Stimulated activated CD4-positive, alpha-beta T cell treated with anti-CD3 and anti-CD28 coated beads, Interleukin-1b, Interleukin-23, amount 100 ng/mL, for 4 hours (primary cell): ENCODE data around the gene PATJ.
"Not testable (repeated sequence)": the region's sequence is repeated elsewhere in the genome, so short reads cannot be mapped to it uniquely, and the experiment has no call there.

ENCODE experiments used
- DNase-seq, 2 donors: peaks; one replicate each; pipeline ENCODE4 v3.0.0-alpha.2; 2020; ENCODE audit warnings: low read depth in 2 of 2

PATJ gene

GRCh38 chr1:61818992-61819391, 76.7 kb downstream of the PATJ start:
- no peak for DNase-seq

- no peak for DNase-seq
These were observed 77.1 kb downstream of the PATJ start for GRCh38 chr1:61819421-61819820.

- DNase-seq = no peak
These were observed 83.1 kb downstream of the PATJ start for GRCh38 chr1:61825393-61825792.

- DNase-seq = no peak
These were observed 86.5 kb downstream of the PATJ start for GRCh38 chr1:61828805-61829204.

- DNase-seq = no peak
These were observed 94.4 kb downstream of the PATJ start for GRCh38 chr1:61836649-61837048.

GRCh38 chr1:61837607-61838006, 95.3 kb downstream of the PATJ start:
- DNase-seq = not testable (repeated sequence)

GRCh38 chr1:61839679-61840078, 97.4 kb downstream of the PATJ start:
- no peak for DNase-seq

- no peak for DNase-seq
These were observed 99.8 kb downstream of the PATJ start for GRCh38 chr1:61842036-61842435.

GRCh38 chr1:61842863-61843514, 100.7 kb downstream of the PATJ start:
- no peak for DNase-seq

- no peak for DNase-seq
These were observed 101.7 kb downstream of the PATJ start for GRCh38 chr1:61844006-61844405.

GRCh38 chr1:61844664-61845063, 102.4 kb downstream of the PATJ start:
- not testable (repeated sequence) for DNase-seq

- DNase-seq = no peak
These were observed 109.0 kb downstream of the PATJ start for GRCh38 chr1:61851235-61851634.

- no peak for DNase-seq
These were observed 109.8 kb downstream of the PATJ start for GRCh38 chr1:61851849-61852669.

- DNase-seq = no peak
These were observed 110.4 kb downstream of the PATJ start for GRCh38 chr1:61852670-61853015.

GRCh38 chr1:61853583-61853982, 111.3 kb downstream of the PATJ start:
- no peak for DNase-seq

GRCh38 chr1:61864489-61864888, 122.2 kb downstream of the PATJ start:
- no peak for DNase-seq

- DNase-seq = no peak
These were observed 123.5 kb downstream of the PATJ start for GRCh38 chr1:61865646-61866220.

- DNase-seq = no peak
These were observed 127.4 kb downstream of the PATJ start for GRCh38 chr1:61869691-61870109.

GRCh38 chr1:61872206-61872605, 129.9 kb downstream of the PATJ start:
- DNase-seq = no peak

GRCh38 chr1:61873581-61873980, 131.3 kb downstream of the PATJ start:
- no peak for DNase-seq

GRCh38 chr1:61873994-61874393, 131.7 kb downstream of the PATJ start:
- no peak for DNase-seq

- no peak for DNase-seq
These were observed 132.9 kb downstream of the PATJ start for GRCh38 chr1:61875198-61875597.

GRCh38 chr1:61879887-61880474, 137.7 kb downstream of the PATJ start:
- not testable (repeated sequence) for DNase-seq
